ENCODE results near the gene FCGBP.

DNA sequence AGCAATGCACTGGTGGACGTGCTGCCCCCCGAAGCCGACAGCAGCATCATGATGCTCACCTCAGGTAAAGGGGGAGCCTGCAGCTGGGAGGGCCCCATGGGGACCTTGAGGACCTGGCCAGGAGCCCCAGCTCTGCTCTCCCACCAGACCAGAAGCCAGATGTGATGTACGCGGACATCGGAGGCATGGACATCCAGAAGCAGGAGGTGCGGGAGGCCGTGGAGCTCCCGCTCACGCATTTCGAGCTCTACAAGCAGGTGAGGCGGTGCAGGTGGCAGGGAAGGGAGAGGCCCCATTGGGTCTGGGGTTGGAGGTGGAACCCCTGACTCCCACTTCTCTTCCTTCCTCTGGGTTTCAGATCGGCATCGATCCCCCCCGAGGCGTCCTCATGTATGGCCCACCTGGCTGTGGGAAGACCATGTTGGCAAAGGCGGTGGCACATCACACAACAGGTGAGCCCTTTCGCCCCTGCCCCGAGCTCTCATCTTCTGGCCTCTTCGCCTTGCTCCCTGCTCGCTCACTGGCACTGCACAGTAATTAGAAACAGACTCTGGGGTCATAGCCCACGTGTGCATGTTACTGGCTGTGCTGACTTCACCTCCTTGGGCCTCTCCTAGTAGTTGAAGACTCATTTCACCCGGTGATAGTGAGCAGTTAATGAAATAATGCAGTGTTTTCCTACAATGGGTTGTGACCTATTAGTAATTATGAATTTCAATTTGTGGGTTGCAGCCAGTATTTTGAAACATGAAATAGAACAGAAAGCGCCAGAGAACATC, 40.1 kb upstream of the FCGBP start:
- TF ChIP-seq CTCF (IDR thresholded peaks at IDR 0.05) (no peak), POLR2A (IDR thresholded peaks at IDR 0.05) (no peak)
